KOPT-K1 (cell line): ENCODE data around the gene PIK3C2A.
"Not testable (repeated sequence)": the region's sequence is repeated elsewhere in the genome, so short reads cannot be mapped to it uniquely, and the experiment has no call there.

ENCODE experiments used
- H3K27ac ChIP-seq: fragments of 200-600 bp; sonication (generic); 2 replicates; pipeline ENCODE4 v1.5.1; 2016; ENCODE audit warnings: antibody characterized with exemption, mild to moderate bottlenecking, low read depth, low read length; ENCODE audit not compliant: poor library complexity, severe bottlenecking
- H3K36me3 ChIP-seq: fragments of 200-600 bp; sonication (generic); 2 replicates; pipeline ENCODE4 v1.5.1; 2017; ENCODE audit warnings: antibody characterized with exemption, mild to moderate bottlenecking, low read length, moderate library complexity; ENCODE audit not compliant: insufficient read depth
- H3K9me3 ChIP-seq: fragments of 200-600 bp; sonication (generic); 2 replicates; pipeline ENCODE4 v1.5.1; 2017; ENCODE audit warnings: antibody characterized with exemption, low read length, mild to moderate bottlenecking; ENCODE audit not compliant: insufficient read depth, poor library complexity, severe bottlenecking

Gene PIK3C2A

DNA sequence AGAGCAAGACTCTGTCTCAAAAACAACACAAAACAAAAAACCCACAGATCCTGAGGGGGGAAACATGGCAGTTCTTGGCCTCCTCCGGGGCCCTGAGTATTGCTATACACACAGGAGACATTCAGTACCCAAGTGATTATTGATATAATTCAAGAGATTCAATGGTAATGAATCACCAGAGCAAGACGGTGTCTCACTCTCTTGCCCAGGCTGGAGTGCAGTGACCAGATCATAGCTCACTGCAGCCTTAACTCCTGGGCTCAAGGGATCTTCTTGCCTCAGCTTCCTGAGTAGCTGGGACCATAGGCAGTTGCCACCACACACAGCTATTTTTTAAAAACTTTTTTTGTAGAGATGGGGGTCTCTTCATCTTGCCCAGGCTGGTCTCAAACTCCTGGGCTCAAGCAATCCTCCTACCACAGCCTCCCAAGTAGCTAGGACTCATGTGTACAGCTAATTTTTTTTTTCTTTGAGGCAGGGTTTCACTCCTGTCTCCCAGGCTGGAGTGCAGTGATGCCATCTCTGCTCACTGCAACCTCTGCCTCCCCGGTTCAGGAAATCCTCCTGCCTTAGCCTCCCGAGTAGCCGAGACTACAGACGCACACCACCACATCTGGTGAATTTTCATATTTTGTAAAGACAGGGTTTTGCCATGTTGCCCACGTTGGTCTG lies 21.8 kb upstream of the PIK3C2A start:
- Histone ChIP-seq H3K36me3 (no peaks in the 10 kb centered on the region), H3K9me3 (no peaks in the 10 kb centered on the region)

DNA sequence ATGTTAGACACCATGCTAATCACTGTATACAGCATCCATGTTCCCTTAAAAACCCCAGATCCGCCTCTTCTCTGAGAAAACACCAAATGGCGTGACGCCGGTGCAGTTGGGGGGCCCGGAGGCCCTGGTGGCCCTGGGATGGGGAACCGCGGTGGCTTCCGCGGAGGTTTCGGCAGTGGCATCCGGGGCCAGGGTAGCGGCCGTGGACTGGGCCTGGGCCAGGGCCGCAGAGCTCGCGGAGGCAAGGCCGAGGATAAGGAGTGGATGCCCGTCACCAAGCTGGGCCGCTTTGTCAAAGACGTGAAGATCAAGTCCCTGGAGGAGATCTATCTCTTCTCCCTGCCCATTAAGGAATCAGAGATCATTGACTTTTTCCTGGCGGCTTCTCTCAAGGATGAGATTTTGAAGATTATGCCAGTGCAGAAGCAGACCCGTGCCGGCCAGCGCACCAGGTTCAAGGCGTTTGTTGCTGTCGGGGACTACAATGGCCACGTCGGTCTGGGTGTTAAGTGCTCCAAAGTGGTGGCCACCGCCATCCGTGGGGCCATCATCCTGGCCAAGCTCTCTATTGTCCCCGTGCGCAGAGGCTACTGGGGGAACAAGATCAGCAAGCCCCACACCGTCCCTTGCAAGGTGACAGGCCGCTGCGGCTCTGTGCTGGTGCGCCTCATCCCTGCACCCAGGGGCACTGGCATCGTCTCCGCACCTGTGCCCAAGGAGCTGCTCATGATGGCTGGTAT lies 20.6 kb upstream of the PIK3C2A start:
- not testable (repeated sequence) for H3K36me3 ChIP-seq, H3K9me3 ChIP-seq, H3K27ac ChIP-seq

More for the DNA sequence above, 21.8 kb upstream of the PIK3C2A start:
- peak overlapping the region; percentile 56 for H3K27ac ChIP-seq

DNA sequence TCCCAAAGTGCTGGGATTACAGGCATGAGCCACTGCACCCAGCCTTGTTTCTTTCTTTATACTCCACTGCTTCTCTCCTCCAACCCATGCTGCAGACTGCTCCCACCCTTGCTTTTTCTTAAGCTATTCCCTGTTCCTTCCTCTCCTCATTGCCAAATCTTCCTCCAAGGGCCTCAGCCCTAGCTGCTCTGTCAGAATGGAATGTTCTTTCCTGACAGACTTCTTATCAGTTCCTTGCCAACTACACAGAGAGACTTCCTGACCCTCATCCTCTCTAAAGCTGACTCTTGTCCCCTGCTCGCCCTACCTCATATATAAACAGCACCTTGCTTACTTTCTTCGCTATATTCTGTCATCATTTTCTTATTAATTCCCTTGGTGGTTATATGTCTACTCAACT lies 16.9 kb upstream of the PIK3C2A start:
- Histone ChIP-seq H3K36me3 (no peaks in the 10 kb centered on the region), H3K27ac (no peak overlapping the region), H3K9me3 (no peaks in the 10 kb centered on the region)

DNA sequence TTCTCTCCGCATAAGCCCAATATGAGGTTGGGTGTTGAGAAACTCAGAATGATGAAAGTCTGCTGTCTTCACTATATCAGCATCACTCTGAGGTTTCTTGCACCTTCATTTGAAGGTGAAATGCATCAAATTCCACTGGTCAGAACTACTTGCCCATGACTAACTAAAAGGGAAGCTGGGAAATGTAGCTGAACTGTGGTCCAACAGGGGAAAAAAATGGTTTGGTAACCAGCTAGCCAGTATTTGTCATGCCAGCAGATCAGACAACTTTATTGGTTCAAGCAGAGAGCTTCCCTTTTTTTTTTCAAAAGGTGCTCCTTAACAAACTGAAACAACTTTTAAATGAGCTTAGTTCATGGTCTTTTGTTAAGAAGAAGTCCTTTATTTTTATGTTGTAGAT lies 14.2 kb upstream of the PIK3C2A start:
- Histone ChIP-seq H3K9me3 (no peaks in the 10 kb centered on the region), H3K36me3 (no peaks in the 10 kb centered on the region), H3K27ac (no peak overlapping the region)

DNA sequence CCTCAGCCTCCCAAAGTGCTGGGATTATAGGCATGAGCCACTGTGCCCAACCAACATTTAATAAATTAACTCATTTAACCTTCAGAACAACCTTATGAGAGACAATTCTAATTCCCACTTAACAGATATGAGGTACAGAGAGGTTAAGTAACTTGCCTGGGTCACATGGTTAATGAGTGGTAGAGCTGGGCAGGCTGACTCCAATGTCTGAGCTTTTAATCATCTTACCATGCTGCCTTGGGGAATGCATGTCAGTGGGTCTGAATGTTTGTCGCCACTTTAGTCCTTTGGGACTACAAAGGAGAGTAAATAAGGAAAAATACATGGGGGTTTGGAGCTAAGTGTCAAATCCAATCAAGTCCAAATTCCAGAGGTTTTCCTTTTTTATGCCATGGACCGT lies 11.2 kb upstream of the PIK3C2A start:
- Histone ChIP-seq H3K36me3 (no peaks in the 10 kb centered on the region), H3K27ac (no peak overlapping the region), H3K9me3 (peaks cover 5% of the 10 kb centered on the region)

DNA sequence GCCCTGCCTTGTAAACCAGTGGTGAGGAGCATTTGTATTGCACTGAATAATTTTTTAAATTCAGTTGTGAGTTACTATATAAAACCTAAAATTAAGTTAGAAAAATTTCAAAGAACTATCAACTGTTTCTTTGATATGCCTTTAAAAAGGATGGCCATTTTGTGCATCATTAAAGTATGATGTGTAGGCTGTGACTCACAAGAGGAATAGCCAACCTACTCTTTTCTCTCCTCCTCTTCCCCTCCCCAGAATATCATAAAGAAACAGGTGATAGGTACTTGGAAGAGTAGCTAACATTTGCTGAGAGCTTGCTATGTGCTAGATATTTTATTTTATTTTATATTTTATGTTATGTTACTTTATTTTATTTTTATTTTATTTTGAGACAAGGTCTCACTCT lies 10.6 kb upstream of the PIK3C2A start:
- Histone ChIP-seq H3K36me3 (no peaks in the 10 kb centered on the region), H3K27ac (no peak overlapping the region), H3K9me3 (peaks cover 5% of the 10 kb centered on the region)

DNA sequence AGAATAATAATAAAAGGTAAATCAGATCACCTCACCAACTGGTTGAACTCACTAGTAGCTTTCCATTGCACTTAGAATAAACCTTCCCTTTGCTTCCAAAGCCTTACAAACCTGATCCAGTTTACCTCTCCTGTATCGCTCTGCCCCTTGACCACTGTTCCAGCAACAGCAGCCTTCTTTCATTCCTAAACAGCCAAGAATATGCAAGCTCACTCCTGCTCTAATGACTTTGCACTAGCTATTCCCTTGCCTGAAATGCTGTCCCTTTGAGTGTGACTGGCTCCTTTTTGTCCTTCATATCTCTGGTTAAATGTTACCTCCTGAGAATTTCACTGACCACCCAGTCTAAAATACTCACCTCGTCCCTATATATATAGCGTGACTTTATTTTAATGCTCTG lies 9.6 kb upstream of the PIK3C2A start:
- peaks cover 5% of the 10 kb centered on the region for H3K9me3 ChIP-seq
- H3K27ac ChIP-seq = no peak overlapping the region
- no peaks in the 10 kb centered on the region for H3K36me3 ChIP-seq

DNA sequence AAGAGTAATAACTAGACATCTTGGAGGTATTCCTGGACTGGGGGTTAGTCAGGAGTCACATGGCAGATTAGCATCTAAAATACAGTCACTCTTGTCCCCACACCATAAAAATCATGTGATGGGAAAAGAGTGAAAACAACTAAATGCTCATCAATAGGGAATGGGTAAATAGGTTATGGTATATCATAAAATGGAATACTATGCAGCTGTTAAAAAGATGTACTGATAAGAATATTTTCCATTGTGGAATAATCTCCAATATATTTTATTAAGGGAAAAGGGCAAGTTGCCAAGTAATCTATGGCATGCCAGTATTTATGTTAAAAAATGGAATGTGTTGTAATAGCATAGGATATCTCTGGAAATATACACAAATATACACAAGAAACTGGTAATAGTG lies 6.6 kb upstream of the PIK3C2A start:
- Histone ChIP-seq H3K9me3 (peaks cover 5% of the 10 kb centered on the region), H3K36me3 (no peaks in the 10 kb centered on the region), H3K27ac (no peak overlapping the region)

DNA sequence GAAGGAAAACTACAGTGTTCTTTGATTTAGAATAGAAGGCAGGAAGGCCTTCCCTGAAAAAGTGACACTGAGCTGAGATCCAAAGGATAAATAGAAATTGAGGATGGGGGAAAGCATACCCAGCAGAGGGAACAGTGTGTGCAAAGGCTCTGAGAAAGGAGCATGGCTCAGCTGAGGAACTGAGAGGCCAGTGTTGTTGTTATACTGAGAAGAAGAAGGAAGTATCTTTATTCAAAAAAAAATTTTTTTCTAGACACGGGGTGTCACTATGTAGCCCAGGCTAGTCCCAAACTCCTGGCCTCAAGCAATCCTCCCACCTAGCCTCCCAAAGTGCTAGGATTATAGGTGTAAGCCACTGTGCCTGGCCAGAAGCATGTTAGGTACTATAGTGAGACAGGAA lies 3.5 kb upstream of the PIK3C2A start:
- Histone ChIP-seq H3K27ac (no peak overlapping the region), H3K9me3 (peaks cover 5% of the 10 kb centered on the region), H3K36me3 (no peaks in the 10 kb centered on the region)

DNA sequence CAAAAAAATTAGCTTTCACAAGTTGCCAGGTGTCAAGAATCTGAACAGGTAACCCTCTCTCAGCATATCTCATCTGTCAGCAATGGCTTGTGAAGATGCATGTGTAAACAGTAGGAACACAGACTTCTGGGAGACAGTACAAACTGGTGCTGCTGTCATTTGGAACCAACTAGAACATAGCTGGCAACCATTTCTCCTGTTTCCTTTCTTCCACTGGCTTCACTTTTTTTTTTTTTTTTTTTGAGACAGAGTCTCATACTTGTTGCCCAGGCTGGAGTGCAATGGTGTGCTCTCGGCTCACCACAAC lies 2.1 kb upstream of the PIK3C2A start:
- H3K36me3 ChIP-seq = no peaks in the 10 kb centered on the region
- H3K27ac ChIP-seq = no peak overlapping the region

DNA sequence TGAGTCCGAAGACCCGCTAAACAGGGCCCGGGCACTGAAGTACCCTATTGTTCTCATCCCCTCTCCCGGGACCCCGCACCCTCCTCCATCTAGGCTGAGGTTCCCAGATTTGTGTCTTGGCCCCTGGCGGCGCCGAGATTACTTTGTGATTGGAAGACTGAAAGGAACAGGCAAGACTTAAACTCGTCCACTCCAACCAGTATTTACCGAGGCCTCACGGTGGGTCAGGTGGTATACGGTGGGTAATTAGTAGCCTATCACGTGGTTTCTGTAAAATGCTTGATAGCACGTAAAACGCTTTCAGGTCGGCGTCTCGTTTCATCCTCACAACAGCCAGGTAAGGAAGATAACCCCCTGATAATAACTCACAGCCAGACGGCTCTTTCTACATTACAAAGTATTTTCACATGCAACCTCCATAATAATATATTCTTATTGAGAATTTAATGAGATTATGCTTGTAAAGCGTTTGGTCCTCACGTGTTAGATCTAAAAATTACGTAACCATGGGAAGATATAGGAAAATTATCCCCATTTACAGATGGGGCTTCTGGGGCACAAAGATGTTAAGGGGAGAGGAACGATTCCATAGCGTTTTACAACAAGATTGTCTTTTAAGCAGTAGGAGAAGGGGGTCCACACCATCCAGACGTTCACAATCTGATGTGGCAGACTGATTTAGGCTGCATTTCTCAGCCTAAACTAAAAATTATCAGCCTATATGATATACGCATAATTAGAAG lies 642 bp upstream of the PIK3C2A start:
- H3K9me3 ChIP-seq = no peaks in the 10 kb centered on the region
- no peaks in the 10 kb centered on the region for H3K36me3 ChIP-seq
- H3K27ac ChIP-seq = peak overlapping the region; percentile 71

More for the DNA sequence above, 2.1 kb upstream of the PIK3C2A start:
- H3K9me3 ChIP-seq = peaks cover 5% of the 10 kb centered on the region

DNA sequence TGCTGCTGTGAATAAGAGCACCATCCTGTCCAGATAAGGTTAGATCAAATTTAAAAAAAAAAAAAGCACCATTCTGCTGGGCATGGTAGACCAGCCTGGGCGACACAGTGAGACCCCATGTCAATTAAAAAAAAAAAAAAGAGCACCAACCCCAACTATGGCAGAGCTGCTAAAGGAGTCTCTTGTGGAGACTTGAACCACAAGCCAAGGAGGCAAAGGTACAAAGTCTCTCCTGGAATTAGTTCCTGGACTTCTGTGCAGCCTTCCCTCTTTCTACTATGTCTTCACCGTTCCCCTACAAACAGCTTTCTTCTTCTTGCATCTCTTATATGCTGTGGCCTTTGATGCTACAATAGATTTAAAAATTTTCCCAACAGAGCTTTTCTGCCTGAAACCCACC lies 1.3 kb downstream of the PIK3C2A start:
- Histone ChIP-seq H3K27ac (no peak overlapping the region), H3K9me3 (no peaks in the 10 kb centered on the region), H3K36me3 (peaks cover 5% of the 10 kb centered on the region; the same call in 1 of the 2 replicates)

DNA sequence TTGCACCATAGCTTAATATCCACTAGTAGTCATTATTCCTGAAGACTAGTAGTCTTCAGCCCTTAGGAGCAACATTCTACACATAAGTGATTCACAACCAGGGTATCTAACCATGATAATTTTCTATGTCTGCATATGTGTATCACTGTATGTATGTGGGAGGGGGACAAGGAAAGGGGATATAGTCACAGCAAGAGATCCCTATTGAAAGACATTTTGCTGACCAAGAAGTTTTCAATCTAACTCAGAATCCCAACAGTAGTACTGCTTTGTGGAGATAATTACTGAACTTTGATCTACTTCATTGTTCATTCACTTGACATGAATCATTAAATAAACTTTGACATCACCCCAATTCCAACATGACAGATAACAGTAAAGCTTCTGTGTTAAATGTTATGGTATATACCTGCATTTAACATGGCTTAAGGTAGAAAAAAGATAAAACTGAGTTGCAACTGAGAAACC lies 10.3 kb downstream of the PIK3C2A start:
- Histone ChIP-seq H3K27ac (no peak overlapping the region), H3K36me3 (peaks cover 14% of the 10 kb centered on the region), H3K9me3 (no peaks in the 10 kb centered on the region)

DNA sequence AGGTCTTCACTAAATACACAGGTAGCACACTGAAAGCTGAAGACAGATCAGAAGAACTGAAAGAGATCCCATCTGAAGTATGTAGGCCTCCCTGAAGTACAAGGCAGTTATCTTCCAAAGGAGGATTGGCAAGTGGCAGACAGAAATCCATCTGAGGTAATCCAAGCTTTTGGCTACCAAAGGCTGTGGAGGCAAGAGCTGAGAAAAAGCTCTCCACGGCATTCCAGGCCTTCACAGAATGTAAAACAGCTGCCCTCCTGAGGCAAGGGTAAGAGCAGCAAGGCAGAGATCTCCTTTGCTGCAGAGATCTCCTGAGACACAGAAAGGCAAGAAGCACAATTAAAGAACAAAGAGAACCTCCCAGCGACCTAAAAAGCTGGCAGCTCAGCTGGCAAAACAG lies 19.1 kb downstream of the PIK3C2A start:
- H3K36me3 ChIP-seq = peaks cover 9% of the 10 kb centered on the region; the same call in 1 of the 2 replicates

DNA sequence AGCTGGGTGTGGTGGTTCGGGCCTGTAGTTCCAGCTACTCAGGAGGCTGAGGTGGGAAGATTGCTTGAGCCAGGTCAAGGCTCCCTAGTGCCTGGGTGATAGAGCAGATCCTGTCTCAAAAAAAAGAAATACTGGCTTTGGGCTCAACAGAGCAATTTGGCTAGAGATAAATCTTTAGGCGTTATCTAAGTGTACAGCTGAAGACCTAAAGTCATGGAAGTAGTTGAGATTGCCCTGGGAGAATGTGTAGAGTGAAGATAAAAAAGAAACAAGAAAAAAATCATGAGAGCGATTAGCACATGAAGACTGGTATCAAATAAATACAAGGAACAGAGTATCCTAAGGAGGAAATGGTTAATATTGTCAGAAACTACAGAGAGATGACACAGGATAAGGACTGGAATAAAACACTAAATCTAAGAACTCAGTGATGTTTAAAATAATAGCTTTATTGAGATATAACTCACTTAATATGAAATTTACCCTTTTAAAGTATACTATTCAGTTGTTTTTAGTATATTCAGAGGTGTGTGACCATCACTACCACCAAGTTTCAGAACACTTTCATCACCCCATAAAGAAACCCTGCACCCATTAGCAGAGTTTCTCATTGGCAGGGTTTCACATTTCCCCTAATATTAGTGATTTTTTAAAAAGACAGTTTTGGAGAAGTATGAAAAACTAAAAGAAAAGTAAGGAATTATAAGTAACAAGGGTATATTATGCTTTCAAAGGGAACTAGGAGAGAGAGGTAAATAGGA lies 20.7 kb downstream of the PIK3C2A start:
- no peak overlapping the region for H3K27ac ChIP-seq
- H3K36me3 ChIP-seq = no peaks in the 10 kb centered on the region
- no peaks in the 10 kb centered on the region for H3K9me3 ChIP-seq

More for the DNA sequence above, 19.1 kb downstream of the PIK3C2A start:
- Histone ChIP-seq H3K27ac (no peak overlapping the region), H3K9me3 (no peaks in the 10 kb centered on the region)
